Posterior cingulate gyrus (tissue), 11 donors: ENCODE results near the gene FOXP1.
A peak's percentile ranks its signal among the peaks of the same experiment; 100 is the strongest.

Experiments used
- DNase-seq, 10 donors: peaks; one replicate each; pipeline versions ENCODE4 v3.0.0 to v3.0.0-alpha.2; 2020 to 2021; ENCODE audit warnings: mixed read lengths in 3 of 10
- intact Hi-C: fragments of 100-400 bp; cut with DNase I; formaldehyde crosslinking; loops from one replicate; pipeline ENCODE4 v1.15.1; 2023

The FOXP1 gene

DNA sequence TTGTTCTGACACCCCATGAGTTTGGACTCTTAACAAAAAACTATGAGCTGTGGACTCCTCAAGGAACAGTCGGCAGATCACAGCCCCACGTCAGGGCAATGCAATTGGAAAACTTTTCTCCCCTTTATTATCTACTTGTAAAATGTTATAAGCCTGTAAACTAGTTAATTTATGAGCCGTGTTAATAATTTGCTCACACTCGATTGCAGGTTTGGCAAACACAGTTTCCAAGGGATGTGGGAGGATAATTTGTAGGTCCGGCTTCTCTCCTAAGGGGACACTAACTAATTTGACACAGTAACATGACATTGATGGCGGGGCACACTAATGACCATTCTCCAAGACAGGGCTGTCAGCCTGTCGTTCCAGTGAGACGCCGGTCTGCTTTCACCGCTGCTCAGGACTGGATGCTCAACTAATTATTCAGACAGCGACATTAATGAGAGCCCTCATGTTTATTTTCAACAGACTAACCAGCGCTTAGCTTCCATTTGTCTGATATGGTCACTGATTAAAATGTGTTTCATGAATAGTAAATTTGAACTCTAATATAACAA is 222.1 kb downstream of the FOXP1 start:
- no peak for DNase-seq
- intact Hi-C loops = no loop called here

- no peak for DNase-seq
- intact Hi-C loops = no loop called here
These were observed 222.8 kb downstream of the FOXP1 start for GRCh38 chr3:71360764-71361163.

DNA sequence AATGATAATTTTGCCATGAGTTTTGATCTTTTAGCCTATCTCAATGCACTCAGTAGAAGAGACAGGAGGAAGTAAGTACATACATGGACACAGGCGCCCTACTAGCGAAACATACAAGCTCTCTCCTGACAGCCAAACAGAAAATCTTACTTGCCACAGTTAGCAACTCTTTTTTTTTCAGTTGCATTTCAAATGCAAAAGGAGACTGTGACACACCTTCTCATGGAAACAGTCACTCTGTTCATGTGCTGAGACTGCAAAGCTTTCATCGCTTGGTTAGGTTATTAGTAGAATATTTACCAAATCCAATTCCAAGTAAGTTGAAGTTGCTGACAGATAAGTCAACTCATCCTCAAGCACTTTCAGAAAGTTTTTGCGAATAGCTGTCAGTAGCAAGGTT is 223.3 kb downstream of the FOXP1 start:
- DNase-seq = no peak
- intact Hi-C loops = no loop called here

DNA sequence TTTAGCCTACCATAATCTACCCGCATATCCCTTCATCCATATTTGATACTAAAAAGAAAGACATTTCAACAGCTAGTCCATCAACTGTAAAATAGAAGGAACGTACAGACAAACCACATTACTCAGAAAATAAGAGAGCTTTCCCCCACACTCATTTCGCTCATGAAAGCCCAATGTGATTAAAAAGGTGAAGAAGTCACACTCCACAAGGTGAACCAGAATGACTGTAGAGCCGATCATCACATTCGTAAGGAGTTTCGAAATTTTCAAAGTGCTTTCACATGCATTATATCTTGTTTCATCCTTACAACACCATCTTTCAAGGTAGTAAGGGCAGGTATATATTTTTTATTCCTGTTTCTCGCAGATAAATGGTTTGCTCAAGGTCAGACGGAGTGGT is 225.3 kb downstream of the FOXP1 start:
- intact Hi-C loops = no loop called here
- DNase-seq = no peak

- intact Hi-C loops = no loop called here
- no peak for DNase-seq
These were observed 227.3 kb downstream of the FOXP1 start for GRCh38 chr3:71356265-71356664.

- DNase-seq = no peak
- intact Hi-C loops = no loop called here
These were observed 227.7 kb downstream of the FOXP1 start for GRCh38 chr3:71355862-71356261.

GRCh38 chr3:71355037-71355436 is 228.5 kb downstream of the FOXP1 start:
- intact Hi-C loops = no loop called here

GRCh38 chr3:71351403-71352149 is 232.0 kb downstream of the FOXP1 start:
- DNase-seq = no peak
- intact Hi-C loops = no loop called here

More at GRCh38 chr3:71355037-71355436, 228.5 kb downstream of the FOXP1 start:
- DNase-seq = no peak

DNA sequence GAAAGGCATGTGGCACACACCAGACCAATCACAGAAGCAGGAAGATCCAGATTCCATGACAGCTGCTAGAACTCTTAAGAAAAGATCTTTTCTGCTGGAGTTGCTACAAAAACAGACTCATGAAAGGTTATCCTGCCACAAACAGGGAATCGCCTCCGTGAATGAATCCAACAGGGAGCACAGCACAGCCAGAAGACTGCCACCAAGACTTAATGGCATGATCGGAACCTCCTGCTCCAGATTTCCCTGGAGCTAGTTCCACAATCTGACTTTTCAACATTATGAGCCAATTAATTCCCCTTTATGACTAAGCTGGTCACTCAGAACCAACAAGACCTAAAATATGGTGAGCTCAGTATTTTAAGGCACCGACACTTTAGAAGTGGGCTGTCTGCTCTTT is 232.5 kb downstream of the FOXP1 start:
- peak in 1 of 10 donors; percentile 24 for DNase-seq
- intact Hi-C loops = no loop called here

DNA sequence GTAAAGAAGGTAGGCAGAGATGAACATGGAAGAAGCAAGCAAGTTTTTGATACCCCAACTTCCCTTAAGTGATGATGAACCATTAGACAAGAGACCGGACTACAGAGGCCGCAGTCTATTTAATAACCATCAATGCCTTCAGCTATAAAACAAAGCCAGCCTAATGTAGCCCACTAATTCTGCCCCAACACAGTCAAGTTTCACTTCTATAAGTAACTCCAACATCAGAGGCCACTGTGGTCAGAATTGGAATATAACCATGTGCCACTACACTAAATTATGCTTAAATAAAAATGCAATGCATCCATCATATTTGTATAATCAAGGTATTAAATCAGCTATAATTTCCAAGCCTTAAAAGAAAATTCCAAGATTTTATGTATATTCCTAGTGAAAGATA is 234.7 kb downstream of the FOXP1 start:
- no peak for DNase-seq
- intact Hi-C loops = no loop called here

DNA sequence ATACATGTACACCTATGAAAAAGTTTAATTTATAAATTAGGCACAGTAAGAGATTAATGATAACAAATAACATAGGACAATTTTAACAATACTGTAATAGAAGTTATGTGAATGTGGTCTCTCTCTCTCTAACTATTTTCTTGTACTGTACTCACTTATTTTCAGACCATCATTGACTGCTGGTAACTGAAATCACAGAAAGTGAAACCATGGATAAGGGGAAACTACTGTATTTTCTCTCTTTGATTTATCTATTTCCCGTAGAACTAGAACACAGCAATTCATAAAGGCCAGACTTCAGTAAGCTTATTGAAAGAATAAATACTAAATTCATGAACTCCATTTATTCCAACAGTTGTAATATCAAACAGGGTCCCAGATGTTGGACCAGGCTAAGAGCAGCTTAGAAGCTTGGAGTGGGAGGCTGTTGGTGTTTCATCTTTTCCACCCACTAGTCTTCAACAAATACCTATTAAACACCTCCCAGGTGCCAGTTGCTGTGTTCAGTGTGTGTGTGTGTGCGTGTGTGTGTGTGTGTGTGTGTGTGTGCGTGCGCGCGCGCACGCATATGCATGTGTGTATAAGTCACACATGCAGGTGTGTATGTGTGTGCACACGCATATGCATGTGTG is 235.4 kb downstream of the FOXP1 start:
- DNase-seq = no peak
- intact Hi-C loops = no loop called here

- intact Hi-C loops = no loop called here
- DNase-seq = no peak
These were observed 237.5 kb downstream of the FOXP1 start for GRCh38 chr3:71346061-71346460.

- DNase-seq = no peak
- intact Hi-C loops = no loop called here
These were observed 238.0 kb downstream of the FOXP1 start for GRCh38 chr3:71345429-71346040.

DNA sequence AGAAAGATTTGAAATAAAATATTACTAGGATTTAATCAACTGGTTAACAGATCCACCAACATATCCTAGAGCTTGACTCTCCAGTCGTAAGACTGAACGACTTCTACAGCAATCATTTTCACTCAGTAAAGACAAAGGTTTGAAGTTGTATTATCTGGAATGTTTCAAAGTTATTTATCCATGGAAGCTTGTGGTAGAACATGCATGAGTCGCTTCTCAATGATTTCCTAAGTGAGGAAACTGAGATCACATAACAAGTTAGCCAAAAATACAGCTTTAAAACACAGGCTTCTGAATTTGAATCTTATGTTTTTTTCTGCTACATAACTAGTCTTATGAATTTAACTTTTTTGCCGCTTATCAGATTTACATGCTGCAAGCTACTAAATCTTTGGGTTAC is 241.8 kb downstream of the FOXP1 start:
- intact Hi-C loops = no loop called here
- DNase-seq = no peak

GRCh38 chr3:71339049-71339448 is 244.5 kb downstream of the FOXP1 start:
- intact Hi-C loops = no loop called here
- no peak for DNase-seq

DNA sequence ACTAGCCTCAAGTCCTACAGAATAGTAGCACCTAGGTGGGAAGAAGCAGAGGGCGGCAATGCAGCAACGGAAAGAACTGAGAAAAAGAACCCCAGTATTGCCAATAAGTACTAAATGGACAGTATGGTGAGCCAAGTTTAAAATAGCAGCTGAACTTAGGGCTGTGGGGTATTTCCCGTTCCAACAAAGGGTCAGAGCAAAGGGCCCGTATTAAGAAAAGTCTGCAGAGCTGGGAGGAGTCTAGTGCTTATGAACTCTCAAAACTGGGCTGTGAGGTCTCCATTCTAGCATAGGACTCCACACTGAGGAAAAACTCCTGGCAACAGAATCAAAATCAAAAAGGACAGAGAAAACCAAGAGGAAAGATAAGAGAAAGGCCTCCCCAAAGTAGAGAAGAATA is 250.7 kb downstream of the FOXP1 start:
- intact Hi-C loops = no loop called here
- no peak for DNase-seq

DNA sequence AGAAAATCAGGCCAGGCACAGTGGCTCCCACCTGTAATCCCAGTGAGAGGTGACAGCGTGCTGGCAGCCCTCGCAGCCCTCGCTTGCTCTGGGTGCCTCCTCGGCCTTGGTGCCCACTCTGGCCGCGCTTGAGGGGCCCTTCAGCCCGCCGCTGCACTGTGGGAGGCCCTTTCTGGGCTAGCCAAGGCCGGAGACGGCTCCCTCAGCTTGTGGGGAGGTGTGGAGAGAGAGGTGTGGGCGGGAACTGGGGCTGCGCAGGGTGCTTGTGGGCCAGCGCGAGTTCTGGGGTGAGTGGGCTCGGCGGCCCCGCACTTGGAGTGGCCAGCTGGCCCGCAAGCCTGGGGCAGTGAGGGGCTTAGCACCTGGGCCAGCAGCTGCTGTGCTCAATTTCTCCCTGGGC is 252.6 kb downstream of the FOXP1 start:
- intact Hi-C loops = no loop called here
- peak in 1 of 10 donors; percentile 78 for DNase-seq

- intact Hi-C loops = no loop called here
- DNase-seq = no peak
These were observed 253.0 kb downstream of the FOXP1 start for GRCh38 chr3:71330505-71330904.

DNA sequence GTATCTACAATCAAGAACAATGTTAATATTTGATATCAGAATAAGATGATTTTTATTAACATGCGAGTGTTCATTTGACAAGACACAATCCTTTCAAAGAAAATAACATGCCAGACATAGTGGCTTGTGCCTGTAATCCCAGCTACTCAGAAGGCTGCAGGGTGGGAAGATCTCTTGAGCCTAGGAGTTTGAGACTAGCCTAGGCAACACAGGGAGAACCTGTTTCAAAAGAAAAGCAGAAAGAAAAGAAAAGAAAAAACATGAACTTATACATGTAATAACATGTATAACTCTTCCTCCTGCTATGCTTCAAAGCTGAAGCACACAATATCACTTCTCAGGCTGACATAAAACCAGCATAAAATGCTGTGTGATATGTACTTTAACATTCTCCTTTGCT is 253.7 kb downstream of the FOXP1 start:
- intact Hi-C loops = no loop called here
- no peak for DNase-seq

DNA sequence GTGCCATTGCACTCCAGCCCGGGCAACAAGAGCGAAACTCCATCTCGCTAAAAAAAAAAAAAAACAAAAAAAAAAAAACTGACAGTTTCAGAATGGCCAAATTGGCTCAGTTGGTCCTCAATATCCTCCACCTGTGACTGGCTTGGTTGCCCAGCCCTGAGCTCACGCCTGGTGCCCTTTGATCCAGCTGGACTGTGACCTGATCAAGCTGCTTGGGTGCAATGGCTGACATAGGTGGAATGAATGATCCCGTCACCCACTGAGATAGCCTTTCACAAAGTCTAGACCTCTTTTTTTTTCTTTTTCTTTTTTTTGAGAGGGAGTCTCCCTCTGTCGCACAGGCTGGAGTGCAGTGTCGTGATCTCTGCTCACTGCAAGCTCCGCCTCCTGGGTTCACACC is 254.6 kb downstream of the FOXP1 start:
- intact Hi-C loops = no loop called here
- no peak for DNase-seq

- DNase-seq = no peak
- intact Hi-C loops = no loop called here
These were observed 255.6 kb downstream of the FOXP1 start for GRCh38 chr3:71327936-71328335.

DNA sequence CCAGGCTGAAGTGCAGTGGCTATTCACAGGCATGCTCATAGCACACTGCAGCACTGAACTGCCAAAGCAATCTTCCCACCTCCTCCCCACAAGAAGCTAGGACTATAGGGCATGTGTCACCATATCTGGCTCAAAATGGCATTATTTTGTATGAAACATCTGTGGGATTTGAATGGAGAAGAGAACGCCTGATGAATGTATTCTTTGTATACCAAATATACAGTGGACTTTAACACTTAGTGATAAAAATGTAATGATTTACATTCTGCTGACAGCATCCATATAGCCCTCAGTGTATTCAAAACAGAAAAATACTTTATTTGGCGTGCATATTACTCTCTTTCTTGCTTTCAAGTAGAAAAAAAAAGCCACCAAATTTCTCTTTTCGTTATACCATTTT is 257.8 kb downstream of the FOXP1 start:
- DNase-seq = no peak
- intact Hi-C loops = no loop called here
